AG09319 (cell line): ENCODE results near the gene GARIN5B.

ENCODE experiments used
- DNase-seq: peaks from one replicate; pipeline ENCODE4 v3.0.0-alpha.2; 2010; ENCODE audit warnings: low read depth; ENCODE audit errors: extremely low read depth
- TF ChIP-seq, protein P1 (sequence below): IDR thresholded peaks from 2 replicates; pipeline ENCODE4 v1.5.1; 2011; ENCODE audit warnings: low read depth, mild to moderate bottlenecking, inconsistent platforms, low read length, moderate library complexity

Gene GARIN5B

DNA sequence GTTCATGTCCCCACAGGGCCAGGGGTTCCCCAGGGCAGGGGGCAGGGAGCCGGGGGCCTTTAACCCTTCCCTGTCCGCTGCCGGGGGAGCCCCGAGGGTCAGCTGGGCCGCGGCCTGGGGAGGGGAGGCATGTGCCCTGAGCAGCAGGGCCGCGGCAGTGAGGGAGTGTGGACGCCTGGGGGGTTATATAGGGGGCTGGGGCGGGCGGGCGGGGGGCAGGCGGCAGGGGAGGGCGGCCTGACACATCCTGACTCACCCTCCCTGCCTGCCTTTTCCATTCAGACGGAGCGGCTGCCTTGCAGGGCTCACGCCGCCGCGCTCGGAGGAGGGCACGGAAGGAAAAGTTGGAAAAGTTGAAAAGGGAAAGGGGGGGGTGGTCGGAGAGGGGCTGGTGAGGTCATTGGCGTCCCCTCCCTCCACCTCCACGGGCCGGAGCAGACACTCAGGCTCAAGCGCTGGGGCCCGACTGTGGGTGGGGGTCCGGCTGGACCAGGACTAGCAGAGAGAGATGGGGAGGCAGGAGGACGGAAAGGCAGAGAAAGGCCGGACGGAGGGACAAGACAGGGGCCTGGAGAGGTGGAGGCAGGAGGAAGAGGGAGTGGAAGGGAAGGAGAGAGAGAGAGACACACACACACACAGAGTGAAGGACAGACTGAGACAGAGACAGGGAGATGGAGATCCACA, 7.4 kb upstream of the GARIN5B start, which contains the start of gene IL11:
Gene IL11, minus strand, starts transcription at position 159 of the 684 bp plus-strand sequence. Its CDS starts 153 bp downstream, at position 6.
- DNase-seq: no peak

GRCh38 chr19:55369653-55370304, 6.7 kb upstream of the GARIN5B start:
- DNase-seq: no peak
- TF ChIP-seq, protein P1, sequence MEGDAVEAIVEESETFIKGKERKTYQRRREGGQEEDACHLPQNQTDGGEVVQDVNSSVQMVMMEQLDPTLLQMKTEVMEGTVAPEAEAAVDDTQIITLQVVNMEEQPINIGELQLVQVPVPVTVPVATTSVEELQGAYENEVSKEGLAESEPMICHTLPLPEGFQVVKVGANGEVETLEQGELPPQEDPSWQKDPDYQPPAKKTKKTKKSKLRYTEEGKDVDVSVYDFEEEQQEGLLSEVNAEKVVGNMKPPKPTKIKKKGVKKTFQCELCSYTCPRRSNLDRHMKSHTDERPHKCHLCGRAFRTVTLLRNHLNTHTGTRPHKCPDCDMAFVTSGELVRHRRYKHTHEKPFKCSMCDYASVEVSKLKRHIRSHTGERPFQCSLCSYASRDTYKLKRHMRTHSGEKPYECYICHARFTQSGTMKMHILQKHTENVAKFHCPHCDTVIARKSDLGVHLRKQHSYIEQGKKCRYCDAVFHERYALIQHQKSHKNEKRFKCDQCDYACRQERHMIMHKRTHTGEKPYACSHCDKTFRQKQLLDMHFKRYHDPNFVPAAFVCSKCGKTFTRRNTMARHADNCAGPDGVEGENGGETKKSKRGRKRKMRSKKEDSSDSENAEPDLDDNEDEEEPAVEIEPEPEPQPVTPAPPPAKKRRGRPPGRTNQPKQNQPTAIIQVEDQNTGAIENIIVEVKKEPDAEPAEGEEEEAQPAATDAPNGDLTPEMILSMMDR: no peak; the same call in 1 of the 2 replicates

More for the DNA sequence above, 7.4 kb upstream of the GARIN5B start, which contains the start of gene IL11:
- TF ChIP-seq, protein P1: no peak

DNA sequence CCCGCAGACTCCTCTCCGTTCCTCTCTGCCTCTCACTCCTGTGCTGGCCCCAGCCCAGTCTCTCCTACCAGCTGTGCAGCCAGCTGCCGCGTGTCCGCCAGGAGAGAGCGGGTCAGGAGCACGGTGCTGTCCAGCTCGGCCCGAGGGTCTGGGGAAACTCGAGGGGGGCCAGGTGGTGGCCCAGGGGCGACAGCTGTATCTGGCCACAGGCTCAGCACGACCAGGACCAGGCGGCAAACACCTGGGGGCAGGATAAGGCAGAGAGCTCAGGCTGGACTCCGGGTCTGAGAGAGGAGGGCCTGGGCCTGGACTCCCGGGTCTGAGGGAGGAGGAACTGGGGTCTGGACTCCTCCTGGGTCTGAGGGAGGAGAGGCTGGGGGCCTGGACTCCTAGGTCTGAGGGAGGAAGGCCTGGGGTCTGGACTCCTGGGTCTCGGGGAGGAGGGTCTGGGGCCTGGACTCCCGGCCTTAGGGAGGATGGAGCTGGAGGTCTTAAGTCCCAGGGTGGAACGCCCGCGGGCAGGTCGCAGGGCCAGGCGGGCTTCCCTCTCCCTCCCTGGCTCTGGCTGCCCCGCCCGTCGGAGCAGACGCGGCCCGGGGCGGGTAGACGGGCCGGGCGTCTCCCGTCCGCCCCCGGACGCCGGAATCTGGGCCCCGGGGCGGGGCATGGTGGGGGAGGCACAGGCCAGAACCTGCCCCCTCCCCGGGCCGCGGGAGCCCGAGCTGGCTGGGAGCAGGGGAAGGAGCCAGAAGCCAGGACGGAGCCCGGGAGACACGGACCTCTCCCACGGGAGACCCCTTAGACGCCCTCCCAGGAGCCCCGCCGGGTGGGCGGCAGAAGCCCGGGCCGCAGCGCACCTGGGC, 5.9 kb upstream of the GARIN5B start:
- DNase-seq: no peak
- TF ChIP-seq, protein P1: no peak

- no peak for DNase-seq
- TF ChIP-seq, protein P1: no peak
Observed at GRCh38 chr19:55368106-55368505, 5.0 kb upstream of the GARIN5B start.

DNA sequence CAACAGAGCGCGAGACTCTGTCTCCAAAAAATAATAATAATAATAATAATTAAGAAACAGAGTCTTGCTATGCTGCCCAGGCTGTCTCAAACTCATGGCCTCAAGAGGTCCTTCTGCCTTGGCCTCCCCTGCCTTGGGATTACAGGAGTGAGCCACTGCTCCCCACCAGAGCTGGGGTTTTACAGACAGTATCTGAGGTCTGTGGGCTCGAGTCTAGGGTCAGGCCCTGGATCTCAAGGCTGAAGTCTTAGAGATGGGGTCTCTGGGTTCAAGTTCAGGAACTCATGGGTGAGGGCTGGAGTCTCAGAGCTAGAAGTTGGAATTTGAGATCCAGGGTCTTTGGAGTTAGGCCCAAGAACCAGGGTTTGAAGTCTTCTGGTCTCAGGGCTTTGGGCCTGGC, 3.7 kb upstream of the GARIN5B start:
- no peak for DNase-seq
- TF ChIP-seq, protein P1: no peak

DNA sequence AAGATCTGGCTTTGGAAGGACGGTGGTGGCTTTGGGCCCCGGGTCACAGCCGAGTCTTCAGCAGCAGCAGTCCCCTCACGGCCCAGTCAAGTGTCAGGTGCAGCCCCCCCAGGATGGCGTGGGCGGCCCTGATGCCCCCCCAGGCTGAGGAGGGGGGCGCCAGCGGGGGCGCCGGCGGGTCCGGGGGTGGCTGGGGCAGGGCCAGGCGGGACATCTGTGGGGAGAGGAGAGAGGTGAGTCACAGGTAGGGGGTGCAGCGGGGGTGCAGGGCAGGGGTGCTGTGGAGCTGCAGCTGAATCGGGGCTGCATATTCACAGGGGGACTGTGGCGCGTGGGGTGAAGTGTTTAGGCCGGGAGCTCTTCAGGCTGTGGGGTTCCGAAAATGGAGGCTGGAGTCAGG, 2.9 kb upstream of the GARIN5B start:
- no peak for DNase-seq
- TF ChIP-seq, protein P1: no peak

DNA sequence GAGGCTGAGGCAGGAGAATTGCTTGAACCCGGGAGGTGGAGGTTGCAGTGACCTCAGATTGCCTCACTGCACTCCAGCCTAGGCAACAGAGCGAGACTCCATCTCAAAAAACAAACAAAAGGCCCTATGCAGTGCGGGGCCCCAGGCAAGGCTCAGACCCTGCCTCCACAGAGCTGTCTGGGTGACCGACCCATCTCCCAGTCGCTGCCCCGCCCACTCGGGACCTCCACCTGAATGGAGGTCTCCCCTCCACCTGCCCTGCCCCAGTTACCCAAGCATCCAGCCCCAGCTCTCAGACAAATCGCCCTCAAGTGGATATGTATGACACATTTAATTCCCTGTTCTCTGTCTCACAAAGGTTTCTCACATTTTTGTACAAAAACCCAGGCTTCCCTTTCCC, 2.2 kb upstream of the GARIN5B start:
- TF ChIP-seq, protein P1: no peak

More for the DNA sequence above, 2.2 kb upstream of the GARIN5B start:
- no peak for DNase-seq
